Renal pelvis (tissue), 4 donors: ENCODE measurements around the gene NUDT1. TPM values are rescaled to one million over a fixed set of nuclear protein-coding genes. Genes with fewer than 3 reads are reported as not detected.

ENCODE experiments used
- DNase-seq: peaks from one replicate; pipeline ENCODE4 v3.0.0-alpha.2; 2013
- polyA plus RNA-seq, 3 donors: library from polyadenylated mRNA; unstranded; fragments of 120-200 nt; gene quantifications; one replicate each; pipeline ENCODE4 v1.2.1, GENCODE V29; 2013; ENCODE audit not compliant: insufficient read length in 3 of 3

The NUDT1 gene
- polyA plus RNA-seq, 3 donors: 24.0 to 26.9 (median 25.4) TPM

- no peak for DNase-seq
Measured at GRCh38 chr7:2289111-2289586, 47.1 kb downstream of the NUDT1 start.

- DNase-seq: no peak
Measured at GRCh38 chr7:2289621-2290020, 47.6 kb downstream of the NUDT1 start.

GRCh38 chr7:2290877-2291276, 48.9 kb downstream of the NUDT1 start:
- DNase-seq: no peak

DNA sequence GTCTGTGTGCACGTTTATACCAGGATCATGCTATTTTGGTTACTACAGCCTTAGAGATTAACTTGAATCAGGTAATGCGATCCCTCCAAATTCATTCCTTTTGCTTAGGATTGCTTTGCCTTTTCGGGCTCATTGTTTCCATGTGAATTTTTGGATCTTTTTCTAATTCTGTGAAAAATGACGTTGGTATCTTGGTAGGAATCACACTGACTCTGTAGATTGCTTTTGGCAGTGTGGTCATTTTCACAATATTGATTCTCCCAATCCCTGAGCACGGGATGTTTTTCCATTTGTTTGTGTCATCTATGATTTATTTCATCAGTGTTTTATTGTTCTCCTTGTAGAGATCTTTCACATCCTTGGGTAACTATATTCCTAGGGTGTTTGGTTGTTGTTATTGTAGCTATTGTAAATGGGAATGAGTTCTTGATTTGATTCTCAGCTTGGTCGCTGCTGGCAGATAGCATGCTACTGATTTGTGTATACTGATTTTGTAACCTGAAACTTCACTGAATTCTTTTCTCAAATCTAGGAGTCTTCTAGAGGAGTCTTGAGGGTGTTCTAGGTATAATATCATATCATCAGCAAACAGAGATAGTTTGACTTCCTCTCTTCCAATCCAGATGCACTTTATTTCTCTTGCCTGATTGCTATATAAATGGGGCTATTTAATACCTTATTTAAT, 54.1 kb downstream of the NUDT1 start:
- no peak for DNase-seq

GRCh38 chr7:2296832-2297231, 54.8 kb downstream of the NUDT1 start:
- no peak for DNase-seq

- DNase-seq: no peak
Measured at GRCh38 chr7:2299131-2299829, 57.3 kb downstream of the NUDT1 start.

GRCh38 chr7:2299870-2300512, 58.0 kb downstream of the NUDT1 start:
- DNase-seq: no peak

Other genes with a start within 250 kb of the NUDT1 start
- 10 to 100 TPM; 27.0 to 27.6 (median 27.3) TPM for gene MAD1L1, start 9.3 kb upstream of the NUDT1 start, polyA plus RNA-seq
- gene MRM2, start within 50 bp of the NUDT1 start, polyA plus RNA-seq: 10 to 100 TPM; 37.9 to 39.6 (median 39.0) TPM
- 10 to 100 TPM; 40.7 to 46.2 (median 44.3) TPM for gene SNX8, start 72.2 kb downstream of the NUDT1 start, polyA plus RNA-seq
- gene EIF3B, start 112.6 kb downstream of the NUDT1 start, polyA plus RNA-seq: 100 to 1,000 TPM; 147 to 174 (median 155) TPM
- gene CHST12, start 161.4 kb downstream of the NUDT1 start, polyA plus RNA-seq: 10 to 100 TPM; 13.0 to 15.4 (median 14.0) TPM
- gene GRIFIN, start 234.2 kb downstream of the NUDT1 start, polyA plus RNA-seq: under 1 TPM in 2 of 3 donors, not detected in 1; 0.31 to 0.36 TPM